Activated CD4-positive, alpha-beta T cell treated with anti-CD3 and anti-CD28 coated beads, Interleukin-2, amount 50 U/mL, for 4 hours (primary cell): ENCODE data around the gene PRPF6.
"Not testable (repeated sequence)": the region's sequence is repeated elsewhere in the genome, so short reads cannot be mapped to it uniquely, and the experiment has no call there.

Source experiments
- DNase-seq, 2 experiments: peaks; one replicate each; pipeline ENCODE4 v3.0.0-alpha.2; 2020

PRPF6 gene

DNA sequence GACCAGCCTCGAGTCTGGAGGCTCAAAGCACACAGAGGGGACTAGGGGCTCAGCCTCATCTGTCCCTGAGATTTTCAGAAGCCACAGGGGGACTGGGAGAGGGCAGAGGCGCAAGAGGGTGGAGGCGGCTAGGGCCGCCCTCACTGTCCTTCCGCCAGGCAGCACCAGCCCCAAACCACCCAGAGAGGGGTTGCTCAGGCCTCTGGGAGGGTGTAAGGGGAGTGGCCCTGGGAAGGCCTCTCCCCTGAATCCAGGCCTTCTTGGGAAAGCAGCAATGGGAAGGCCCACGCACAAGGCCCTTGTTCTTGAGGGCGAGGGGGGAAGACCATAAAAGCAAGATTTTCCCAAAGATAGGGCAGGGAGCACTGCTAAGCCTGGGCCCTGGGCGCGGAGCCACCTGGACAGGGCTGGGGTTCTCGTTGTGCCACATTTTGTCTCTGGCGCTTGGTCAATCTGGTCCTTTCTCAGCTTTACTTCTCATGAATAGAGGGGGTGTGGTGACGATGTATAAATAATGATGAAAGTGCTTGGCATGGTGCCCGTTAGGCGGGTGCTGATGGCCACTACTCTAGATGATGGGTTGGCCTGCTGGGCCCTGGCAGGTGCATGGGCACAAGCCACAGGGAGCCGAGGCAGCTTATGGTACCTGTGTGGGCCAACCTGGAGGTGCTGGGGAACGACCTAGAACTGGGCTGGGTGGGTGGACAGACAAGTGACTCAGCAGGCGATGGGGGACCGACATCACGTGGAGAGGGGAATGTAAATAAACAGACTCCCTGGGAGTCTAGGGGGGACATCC lies 6.3 kb upstream of the PRPF6 start:
- DNase-seq: no peak

DNA sequence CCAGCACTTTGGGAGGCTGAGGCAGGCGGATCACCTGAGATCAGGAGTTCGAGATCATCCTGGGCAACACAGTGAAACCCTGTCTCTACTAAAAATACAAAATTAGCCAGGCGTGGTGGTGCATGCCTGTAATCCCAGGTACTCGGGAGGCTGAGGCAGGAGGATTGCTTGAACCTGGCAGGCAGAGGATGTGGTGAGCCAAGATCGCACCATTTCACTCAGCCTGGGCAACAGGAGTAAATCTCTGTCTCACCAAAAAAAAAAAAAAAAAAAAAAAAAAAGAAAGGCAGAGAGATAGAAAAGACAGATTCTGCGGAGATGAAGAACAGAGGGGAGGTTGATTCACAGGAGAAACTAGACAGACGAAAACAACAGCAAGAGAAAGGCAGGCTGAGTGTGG lies 4.4 kb upstream of the PRPF6 start:
- not testable (repeated sequence) for DNase-seq

DNA sequence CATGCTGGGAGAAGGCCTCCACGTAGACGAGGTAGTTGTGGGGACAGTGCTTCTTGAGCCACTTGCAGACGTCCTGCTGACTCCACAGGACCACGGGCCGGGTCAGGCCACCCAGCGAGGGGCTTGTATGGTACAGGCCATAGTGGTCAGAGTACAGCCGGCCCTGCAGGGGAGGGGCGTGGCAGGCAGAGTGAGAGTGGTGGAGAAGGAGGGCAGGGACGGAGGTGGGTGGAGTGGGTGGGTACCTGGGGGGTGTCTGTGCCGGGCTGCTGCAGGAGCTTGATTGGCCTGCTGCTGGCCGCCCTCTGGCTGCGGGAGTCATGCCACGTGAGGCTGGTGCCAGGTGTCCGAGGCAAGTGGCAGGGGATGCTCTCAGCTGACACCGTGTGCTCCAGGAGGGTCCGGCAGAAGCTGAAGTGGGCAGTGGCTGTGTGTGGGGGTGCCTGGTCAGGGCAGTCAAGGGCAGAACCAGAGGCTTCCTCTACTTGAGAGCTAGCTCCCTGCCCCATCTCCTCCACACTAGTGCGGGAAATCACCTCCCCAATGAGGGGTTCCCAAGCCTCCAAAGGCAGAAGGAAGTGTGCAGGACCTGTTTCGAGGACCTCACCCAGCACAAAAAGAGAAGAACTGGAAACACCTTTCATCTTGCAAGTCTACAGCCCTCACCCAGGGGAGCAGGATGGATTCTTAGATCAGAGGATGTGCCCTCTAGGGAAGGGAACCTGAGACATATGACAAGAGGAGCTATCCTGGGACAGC lies 3.8 kb upstream of the PRPF6 start:
- DNase-seq: no peak

DNA sequence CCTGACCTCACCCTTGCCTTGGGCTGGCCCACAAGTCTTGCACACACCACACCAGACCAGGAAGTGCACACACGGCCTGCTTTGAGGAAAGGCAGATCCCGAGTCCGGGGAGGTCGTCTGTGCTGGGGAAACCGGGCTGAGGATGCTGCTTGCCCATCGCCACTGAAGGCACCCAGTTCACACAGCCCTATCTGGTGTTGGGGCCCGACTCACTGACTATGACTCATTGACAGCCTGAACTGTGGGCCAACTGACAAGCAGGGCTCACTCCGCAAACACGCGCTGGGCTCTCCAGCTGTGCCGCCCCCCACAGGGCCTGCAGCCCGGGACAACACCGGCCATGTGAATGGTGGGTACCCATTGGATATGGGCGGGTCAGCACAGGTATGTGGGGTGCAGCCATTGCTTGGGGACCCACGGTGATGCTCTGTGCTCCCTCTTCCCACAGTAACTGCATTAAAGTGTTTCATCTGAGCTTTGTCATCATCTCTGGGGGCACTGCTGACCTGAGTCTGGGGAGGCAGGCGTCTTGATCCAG lies 3.1 kb upstream of the PRPF6 start:
- peak; percentile 41 to 52 for DNase-seq

DNA sequence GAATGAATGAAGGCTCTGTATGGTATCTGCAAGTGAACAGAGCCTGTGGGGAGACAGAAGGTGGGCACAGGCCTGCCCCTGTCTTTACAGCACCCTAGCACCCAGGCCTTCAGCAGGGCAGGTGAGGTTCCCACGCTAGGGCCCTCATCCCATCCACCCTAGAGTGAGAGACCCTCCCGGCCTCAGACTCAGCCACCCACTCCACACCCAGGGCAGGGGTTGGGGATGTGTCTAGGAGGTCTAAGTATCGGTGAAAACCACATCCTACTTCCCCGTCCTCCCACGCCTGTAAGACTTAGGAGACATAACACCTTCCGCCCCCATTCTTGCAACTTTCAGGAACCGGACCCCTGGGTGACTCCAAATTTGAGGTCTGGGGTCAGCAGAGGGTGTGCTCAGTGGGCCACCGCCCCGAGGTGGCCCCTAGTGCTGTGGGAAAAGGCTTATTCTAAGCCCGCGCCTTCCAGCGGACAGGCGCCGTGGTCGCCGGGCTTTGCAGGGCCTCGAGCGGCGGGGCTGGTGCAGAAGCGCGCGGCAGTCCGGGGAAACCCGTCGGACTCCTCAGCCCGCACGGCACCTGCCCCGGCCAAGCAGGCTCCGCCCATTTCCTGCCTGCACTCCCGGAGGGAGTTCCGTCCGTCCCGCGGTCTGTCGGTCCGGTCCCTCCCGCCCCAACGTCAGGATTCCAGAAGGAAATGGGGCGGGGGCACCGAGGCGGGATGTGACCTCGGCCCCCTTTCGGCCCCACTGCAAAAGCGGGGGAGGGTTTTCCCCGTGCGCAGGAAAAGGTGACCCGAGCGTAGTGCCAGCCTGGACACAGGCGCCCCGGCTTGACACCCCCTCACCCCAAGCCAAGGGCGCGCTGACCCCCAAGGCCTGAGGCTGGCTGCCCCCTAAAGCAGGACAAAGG lies 2.4 kb upstream of the PRPF6 start:
- no peak for DNase-seq

DNA sequence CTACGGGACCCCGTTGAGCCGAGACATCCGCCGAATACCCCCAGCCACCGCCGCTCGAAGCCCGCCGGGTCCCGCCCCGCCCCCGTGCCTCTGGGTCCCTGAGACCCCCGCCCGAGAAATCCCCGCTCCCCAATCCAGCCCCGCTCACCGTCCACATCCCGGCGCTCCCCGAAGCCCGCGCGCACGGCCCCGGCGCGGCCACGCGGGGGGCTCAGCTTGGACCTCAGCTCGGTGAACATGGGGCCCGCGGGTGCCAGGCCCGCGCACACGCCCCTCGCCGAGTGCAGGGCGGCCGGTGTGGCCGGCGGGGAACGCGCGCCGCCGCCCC lies 1.7 kb upstream of the PRPF6 start:
- no peak for DNase-seq

DNA sequence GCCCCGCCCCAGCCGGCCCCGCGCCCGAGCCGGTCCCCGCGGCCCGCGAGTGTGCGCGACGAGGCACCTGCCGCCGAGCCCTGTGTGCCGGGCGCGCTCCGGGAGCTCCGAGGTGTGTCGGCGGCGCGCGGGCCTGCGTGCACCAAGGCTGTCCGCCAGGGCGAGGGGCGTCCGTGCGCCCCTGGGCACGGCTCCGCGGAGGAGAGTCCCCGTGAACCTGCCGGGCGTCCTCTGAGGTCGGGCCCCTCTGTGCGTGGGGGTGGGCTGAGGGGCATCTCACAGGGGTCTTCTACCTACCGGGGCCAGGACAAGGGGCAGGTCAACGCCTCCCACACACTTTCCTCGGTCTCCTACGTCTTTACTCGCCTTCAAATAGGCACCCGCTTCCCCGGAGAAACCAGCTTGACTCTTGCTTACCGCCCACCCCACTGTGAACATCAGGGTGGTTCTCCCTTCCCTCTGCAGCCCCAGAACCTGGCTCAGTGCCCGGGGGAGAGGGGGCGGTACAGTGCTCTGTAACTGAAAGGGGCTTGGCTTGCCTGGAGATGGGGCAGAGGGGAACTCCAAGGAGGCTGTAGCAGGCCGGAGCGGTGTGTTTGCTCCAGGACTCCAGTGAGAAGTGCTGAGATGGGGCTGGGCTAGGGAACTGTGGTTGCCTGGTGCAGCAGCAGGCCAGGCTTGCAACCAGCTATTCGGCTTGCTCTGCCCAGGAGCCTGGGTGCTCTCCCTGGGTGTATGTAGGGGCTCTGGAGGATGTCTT lies 1.2 kb upstream of the PRPF6 start, which contains the start of gene SAMD10:
Gene SAMD10, minus strand, starts transcription at position 86 of the 760 bp plus-strand sequence. CDS start 175 bp downstream, outside the sequence.
- peak; percentile 66 to 71 for DNase-seq

DNA sequence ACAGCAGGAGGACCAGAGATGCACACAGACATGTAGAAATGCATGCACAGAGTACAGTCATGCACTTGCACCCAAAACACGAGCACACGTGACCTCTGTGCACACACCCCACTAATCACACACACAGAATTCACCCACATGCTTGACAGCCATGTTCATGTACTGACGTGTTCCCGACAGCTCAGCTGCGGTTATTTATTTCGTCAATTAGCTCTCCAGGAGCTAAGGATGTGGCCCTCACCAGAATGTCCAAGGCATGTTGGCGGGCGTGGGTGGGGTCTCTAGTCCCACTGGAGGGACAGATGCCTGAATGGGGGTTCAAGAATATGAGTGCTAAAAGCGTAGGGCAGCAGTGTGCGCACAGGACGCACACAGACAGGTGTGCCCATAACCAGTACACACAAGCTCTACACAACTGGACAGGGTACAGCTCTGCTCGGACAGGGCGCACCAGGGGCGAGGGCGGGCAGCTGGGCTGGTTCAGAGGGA lies 571 bp upstream of the PRPF6 start:
- peak in 1 of 2 experiments; percentile 20 for DNase-seq

DNA sequence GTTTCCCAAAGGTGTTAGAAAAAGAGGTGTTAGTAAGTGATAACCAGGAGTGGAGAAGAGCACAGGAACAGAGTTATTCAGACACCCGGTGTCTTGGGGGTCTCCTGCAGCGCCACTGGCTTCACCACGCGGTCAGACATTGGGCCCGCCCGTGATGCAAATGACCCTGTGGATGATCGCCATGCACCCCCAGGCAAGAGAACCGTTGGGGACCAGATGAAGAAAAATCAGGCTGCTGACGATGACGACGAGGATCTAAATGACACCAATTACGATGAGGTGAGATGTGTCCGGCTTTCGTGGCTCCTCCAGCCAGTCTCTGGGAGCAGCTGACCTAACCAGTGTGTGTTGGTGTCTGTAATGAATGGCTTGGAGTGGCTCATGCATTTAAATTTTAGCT lies 2.0 kb downstream of the PRPF6 start:
- no peak for DNase-seq

DNA sequence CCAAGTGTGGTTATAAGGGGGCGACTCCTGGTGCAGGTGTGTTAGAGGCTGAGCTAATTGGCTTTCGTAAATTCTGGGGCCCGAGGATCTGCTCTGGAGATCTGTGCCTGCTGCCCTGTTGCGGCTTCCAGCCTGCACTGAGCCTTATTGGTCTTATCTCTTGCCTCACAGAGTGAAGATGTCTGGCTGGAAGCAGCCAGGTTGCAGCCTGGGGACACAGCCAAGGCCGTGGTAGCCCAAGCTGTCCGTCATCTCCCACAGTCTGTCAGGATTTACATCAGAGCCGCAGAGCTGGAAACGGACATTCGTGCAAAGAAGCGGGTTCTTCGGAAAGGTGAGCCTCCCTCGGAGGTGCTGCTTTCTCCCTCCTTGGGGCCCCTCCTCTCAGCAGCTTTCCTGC lies 20.0 kb downstream of the PRPF6 start:
- DNase-seq: no peak

DNA sequence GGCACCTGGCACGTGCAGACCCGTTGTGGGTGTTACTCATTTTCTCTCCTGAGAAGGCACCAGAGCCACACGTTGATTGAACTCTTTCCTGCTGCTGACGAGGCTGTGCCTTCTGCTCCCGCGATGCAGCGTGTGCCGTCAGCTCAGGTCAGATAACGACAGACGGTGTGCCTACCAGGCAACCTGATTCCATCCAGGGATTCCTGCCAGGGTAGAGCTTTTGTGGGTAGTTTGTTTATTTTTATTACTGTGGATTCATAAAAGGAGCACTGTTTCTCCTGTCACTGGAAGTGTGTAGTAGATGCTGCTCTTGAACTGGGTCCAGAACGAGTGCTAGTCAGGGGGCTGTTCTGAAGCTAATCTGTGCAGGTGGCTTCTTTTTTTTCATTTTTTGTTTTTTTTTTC lies 20.7 kb downstream of the PRPF6 start:
- DNase-seq: no peak

DNA sequence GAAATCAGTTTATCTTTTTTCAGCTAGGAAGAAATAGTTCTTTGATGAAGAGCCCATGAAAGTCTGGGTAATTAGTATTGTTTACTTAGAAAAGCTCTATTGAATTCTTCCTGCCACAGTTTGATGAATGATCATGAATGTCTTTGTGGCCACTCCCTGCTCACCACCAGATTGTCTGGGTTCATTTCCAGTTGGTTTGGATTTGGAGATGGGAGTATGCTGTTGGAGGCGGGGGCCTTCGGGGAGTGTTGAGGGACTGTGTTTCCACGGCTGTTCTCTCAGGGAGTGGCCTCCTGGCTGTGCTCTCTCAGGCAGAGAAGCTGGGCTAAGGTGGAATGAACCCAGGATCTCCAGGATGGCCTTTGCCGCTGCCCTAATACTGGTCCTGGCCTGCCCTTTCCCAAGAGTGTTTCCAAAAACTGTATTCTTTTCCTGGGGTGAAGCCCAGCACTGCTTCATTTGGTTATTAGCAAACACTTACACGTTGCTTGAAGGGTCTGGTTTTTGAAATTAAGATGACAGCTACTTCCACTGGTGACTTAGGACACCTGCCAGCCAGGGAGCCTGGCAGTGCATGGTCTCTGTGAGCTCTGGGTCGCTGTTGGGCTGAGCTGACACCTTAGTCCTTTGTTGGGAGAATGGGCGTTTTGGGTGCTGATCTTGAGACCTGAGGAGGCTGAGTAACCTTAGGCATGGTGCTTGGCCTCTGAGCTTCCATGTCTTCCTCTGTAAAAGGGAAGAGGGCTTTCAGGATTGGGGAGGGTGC lies 23.2 kb downstream of the PRPF6 start:
- no peak for DNase-seq

DNA sequence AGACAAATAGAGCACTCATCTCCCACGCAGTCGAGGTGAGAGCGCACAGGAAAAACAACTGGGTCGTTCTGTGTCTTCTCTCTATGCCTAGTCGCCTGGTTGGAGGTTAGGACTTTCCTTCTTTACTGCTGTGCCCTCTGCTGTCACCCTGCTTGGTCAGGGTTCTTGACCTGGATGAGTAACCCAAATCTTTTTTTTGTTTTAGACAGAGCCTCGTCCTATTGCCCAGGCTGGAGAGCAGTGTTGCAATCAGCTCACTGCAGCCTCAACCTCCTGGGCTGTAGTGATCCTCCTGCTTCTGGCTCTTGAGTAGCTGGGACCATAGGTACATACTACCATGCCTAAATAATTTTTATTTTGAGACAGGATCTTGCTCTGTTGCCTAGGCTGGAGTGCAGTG lies 24.5 kb downstream of the PRPF6 start:
- DNase-seq: no peak

DNA sequence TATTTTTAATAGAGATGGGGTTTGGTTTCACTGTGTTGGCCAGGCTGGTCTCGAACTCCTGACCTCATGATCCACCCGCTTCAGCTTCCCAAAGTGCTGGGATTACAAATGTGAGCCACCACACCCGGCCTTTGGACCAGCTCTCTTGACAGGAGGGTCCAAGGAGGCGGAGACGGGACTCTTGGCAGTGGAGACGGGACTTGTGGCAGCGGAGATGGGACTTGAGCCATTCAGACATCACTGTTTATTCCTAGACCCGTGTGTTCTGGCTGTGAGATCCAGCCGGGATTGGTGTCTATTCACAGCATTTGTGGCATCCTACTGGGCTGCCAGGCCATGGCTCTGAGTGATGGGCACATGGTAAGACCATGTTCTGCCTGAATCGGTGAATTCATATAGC lies 25.6 kb downstream of the PRPF6 start:
- DNase-seq: no peak

DNA sequence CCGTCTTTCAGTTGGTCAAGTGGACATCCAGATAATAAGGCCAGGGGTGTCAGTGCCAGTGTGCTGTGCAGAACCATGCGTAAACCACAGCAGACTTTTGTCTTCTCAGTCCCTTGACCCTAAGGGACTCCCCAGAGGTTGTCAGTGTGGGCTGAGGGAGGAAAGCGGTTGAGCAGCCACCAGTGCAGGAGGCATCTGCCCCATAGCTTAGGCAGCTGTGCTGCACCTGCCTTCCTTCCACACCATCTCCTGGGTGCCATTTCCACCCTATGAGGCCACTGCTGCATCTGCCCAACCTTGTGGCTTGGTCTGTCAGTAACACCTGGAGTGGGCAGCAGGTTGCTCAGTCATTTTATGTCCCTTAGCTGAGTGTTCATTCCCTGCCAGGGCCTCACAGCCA lies 26.0 kb downstream of the PRPF6 start:
- no peak for DNase-seq

DNA sequence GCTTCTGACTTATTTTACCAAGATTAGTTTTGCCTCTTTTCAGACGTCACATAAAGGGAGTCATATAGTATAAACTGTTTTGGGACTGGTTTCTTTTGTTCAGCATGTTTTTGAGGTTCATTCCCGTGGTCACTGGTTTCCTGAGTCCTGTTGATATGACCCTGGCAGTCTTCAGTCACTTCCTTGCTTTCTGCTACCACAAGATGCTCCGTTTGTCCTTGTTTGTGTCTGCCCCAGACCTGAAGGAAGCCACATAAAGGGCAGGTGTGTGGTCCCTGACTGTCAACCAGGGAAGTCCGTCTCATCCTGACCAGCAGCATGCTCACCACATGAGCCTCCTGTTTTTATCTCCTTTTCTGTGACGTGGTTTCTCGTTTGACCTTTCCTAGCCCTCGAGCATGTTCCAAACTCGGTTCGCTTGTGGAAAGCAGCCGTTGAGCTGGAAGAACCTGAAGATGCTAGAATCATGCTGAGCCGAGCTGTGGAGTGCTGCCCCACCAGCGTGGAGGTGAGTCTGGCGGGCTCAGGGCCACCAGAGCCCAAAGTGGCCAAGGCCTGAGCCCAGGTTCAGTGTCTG lies 29.0 kb downstream of the PRPF6 start:
- DNase-seq: no peak

DNA sequence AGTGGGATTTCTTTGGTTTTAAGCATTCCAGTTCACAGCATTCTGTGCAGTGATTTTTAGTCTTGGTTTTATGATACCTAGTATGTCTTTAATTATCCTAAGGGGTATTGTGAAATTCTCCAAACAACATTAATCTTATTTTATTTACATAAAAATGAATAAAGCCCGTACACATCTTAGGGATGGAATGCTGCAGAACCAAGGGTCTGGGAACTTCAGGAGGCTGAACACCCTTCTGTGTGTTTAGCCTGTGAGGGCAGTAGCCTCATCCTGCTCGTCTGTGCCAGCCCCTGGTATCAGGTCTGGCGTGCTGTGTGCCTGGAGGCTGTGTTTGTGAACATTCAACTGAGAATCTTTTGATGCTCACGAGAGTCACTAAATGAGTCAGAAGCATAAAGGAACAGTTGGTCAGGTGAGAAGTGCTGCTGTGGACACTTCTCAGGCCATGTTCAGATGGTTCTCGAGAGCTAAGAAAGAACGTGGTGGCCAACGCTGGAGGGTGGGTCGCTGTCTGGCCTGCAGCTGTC lies 29.8 kb downstream of the PRPF6 start:
- DNase-seq: no peak

DNA sequence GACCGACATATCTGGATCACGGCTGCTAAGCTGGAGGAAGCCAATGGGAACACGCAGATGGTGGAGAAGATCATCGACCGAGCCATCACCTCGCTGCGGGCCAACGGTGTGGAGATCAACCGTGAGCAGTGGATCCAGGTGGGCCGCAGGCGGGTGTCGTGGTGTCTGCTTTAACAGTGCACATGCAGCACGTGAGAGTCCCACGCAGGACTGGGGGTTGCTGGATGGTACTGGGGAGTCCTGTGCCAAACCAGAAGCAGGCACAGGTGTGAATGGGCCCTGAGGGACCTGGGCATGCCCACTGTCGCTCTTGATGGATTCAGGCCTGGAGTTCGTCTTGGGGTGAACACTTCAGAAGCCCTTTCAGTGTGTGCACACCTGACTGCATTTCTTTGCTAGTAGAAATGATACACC lies 30.4 kb downstream of the PRPF6 start:
- no peak for DNase-seq

DNA sequence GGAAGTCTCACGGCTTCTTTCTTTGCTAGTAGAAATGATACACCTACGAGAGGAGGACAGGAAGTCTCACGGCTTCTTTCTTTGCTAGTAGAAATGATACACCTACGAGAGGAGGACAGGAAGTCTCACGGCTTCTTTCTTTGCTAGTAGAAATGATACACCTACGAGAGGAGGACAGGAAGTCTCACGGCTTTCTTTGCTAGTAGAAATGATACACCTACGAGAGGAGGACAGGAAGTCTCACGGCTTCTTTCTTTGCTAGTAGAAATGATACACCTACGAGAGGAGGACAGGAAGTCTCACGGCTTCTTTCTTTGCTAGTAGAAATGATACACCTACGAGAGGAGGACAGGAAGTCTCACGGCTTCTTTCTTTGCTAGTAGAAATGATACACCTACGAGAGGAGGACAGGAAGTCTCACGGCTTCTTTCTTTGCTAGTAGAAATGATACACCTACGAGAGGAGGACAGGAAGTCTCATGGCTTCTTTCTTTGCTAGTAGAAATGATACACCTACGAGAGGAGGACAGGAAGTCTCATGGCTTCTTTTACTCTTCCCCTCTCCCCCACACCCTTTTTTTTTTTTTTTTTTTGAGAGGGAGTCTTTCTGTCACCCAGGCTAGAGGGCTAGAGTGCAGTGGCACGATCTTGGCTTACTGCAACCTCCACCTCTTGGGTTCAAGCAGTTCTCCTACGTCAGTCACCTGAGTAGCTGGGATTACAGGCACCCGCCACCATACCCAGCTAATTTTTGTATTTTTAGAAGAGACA lies 31.6 kb downstream of the PRPF6 start:
- DNase-seq: not testable (repeated sequence)

DNA sequence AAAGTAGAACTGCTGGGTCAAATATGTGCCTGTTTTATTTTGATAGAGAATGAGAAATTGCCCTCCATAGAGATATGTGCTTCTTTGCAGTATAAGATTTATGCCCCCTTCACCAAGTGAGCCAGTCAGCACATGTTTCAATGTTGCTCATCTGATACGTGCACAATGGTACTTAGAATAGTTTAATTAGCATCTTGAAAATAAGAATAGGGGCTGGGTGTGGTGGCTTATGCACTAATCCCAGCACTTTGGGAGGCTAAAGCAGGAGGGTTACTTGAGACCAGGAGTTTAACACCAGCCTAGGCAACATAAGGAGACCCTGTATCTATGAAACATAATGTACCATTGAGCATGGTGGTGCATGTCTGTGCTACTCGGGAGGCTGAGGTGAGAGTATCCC lies 34.7 kb downstream of the PRPF6 start:
- no peak for DNase-seq
